Neutrophil (primary cell): ENCODE measurements around the gene APOL6.

ENCODE experiments used
- H3K27ac ChIP-seq: fragments of 200-600 bp; sonication (generic); 2 replicates; pipeline ENCODE4 v1.5.1; 2016; ENCODE audit warnings: mild to moderate bottlenecking, moderate library complexity
- H3K27me3 ChIP-seq: fragments of 200-600 bp; sonication (generic); 2 replicates; pipeline ENCODE4 v1.6.0; 2016; ENCODE audit warnings: mild to moderate bottlenecking
- H3K36me3 ChIP-seq: fragments of 200-600 bp; sonication (generic); 2 replicates; pipeline ENCODE4 v1.5.1; 2017
- H3K4me1 ChIP-seq, 2 experiments: fragments of 200-600 bp in 1 of 2; sonication (generic) in 1 of 2; 1 replicate in 1 of 2; 2 replicates in 1 of 2; pipeline versions ENCODE4 v1.5.1 to v1.6.1; 2013 to 2016; ENCODE audit warnings: low read depth in 1 of 2, low read length in 1 of 2, mild to moderate bottlenecking in 1 of 2, moderate library complexity in 1 of 2; ENCODE audit not compliant: control insufficient read depth in 1 of 2, insufficient read depth in 1 of 2
- H3K4me3 ChIP-seq, 2 experiments: fragments of 200-600 bp in 1 of 2; sonication (generic) in 1 of 2; 1 replicate in 1 of 2; 2 replicates in 1 of 2; pipeline ENCODE4 v1.5.1; 2013 to 2016; ENCODE audit warnings: low read depth in 1 of 2, low read length in 1 of 2, mild to moderate bottlenecking in 1 of 2, moderate library complexity in 1 of 2
- H3K9me3 ChIP-seq: fragments of 200-600 bp; sonication (generic); 2 replicates; pipeline ENCODE4 v1.5.1; 2016
- TF ChIP-seq, protein P1 (sequence below): fragments of 200-600 bp; sonication (generic); IDR thresholded peaks from 2 replicates; pipeline ENCODE4 v1.5.1; 2016; ENCODE audit warnings: antibody characterized with exemption

APOL6 gene

DNA sequence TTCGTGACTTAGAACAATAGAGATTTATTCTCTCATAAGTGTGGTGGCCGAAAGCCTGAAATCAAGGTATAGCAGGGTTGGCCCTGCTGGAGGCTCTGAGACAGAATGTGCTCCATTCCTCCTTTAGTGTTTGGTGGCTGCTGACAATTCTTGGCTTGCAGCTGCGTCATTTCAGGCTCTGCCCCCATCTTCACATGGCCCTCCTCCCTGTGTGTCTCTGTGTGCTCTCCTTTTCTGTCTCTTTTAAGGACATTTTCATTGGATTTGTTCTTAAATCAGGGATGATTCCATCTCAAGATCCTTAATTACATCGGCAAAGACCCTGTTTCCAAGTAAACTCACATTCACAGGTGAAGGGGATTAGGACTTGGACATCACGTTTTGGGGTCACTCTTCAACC, 10.2 kb upstream of the APOL6 start:
- TF ChIP-seq, protein P1, sequence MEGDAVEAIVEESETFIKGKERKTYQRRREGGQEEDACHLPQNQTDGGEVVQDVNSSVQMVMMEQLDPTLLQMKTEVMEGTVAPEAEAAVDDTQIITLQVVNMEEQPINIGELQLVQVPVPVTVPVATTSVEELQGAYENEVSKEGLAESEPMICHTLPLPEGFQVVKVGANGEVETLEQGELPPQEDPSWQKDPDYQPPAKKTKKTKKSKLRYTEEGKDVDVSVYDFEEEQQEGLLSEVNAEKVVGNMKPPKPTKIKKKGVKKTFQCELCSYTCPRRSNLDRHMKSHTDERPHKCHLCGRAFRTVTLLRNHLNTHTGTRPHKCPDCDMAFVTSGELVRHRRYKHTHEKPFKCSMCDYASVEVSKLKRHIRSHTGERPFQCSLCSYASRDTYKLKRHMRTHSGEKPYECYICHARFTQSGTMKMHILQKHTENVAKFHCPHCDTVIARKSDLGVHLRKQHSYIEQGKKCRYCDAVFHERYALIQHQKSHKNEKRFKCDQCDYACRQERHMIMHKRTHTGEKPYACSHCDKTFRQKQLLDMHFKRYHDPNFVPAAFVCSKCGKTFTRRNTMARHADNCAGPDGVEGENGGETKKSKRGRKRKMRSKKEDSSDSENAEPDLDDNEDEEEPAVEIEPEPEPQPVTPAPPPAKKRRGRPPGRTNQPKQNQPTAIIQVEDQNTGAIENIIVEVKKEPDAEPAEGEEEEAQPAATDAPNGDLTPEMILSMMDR = no peak
- H3K27ac ChIP-seq = no peak overlapping the region
- H3K36me3 ChIP-seq = no peaks in the 10 kb centered on the region

DNA sequence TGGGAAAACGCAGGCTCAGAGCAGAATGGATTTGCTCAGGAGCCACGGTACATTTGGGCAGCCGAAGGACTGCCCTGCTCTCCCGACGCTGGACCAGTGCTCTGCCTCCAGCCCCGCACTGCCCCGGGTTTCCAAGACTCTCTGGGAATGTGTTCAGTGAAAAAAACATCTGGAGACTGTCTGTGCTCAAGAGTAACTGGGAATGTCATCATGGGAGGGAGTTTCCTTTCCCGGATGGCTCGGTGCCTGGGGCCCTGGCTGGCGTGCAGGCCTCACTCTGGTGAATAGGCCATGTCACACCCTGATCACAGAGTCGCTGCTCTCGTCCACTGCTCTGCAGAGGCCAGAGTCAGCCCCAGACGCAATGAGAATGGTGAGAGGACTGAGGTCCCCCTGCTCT, 9.8 kb upstream of the APOL6 start:
- no peak overlapping the region for H3K27ac ChIP-seq
- H3K27me3 ChIP-seq = peaks cover 4% of the 10 kb centered on the region
- no peak overlapping the region for H3K4me3 ChIP-seq
- no peaks in the 10 kb centered on the region for H3K9me3 ChIP-seq
- TF ChIP-seq, protein P1 = no peak
- no peaks in the 10 kb centered on the region for H3K4me1 ChIP-seq
- H3K36me3 ChIP-seq = no peaks in the 10 kb centered on the region

More for the DNA sequence above, 10.2 kb upstream of the APOL6 start:
- Histone ChIP-seq H3K4me1 (no peaks in the 10 kb centered on the region), H3K9me3 (no peaks in the 10 kb centered on the region), H3K4me3 (no peak overlapping the region), H3K27me3 (peaks cover 4% of the 10 kb centered on the region)

DNA sequence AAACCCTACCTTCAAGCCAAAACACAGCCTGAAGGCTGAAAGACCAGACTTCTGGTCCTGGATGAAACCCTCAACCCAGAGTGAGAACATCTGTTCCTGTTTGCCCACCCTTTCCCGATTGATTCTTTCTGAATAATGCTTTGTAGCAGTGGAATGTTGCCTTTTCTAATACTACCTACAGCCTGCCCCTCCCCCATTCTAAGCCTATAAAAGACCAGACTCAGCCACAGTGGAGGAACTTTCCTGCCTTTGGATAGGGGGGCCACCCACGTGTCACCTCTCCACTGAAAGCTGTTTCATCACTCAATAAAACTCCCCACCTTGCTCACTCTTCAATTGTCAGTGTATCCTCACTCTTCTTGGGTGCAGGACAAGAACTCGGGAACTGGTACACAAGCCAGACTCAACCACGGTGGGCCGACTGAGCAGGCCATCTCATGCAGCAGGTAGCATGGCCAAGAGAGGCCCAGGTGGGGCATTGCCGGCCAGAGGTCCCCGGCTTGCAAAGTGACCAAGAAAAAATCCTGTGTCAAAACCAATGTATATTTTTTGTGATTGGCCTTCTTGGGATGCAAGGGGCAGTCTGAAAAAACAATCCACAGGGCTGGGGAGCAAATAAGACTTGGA, 6.6 kb upstream of the APOL6 start:
- TF ChIP-seq, protein P1 = no peak
- Histone ChIP-seq H3K27me3 (peaks cover 4% of the 10 kb centered on the region), H3K4me3 (no peak overlapping the region), H3K36me3 (no peaks in the 10 kb centered on the region), H3K9me3 (no peaks in the 10 kb centered on the region), H3K4me1 (no peaks in the 10 kb centered on the region), H3K27ac (no peak overlapping the region)

DNA sequence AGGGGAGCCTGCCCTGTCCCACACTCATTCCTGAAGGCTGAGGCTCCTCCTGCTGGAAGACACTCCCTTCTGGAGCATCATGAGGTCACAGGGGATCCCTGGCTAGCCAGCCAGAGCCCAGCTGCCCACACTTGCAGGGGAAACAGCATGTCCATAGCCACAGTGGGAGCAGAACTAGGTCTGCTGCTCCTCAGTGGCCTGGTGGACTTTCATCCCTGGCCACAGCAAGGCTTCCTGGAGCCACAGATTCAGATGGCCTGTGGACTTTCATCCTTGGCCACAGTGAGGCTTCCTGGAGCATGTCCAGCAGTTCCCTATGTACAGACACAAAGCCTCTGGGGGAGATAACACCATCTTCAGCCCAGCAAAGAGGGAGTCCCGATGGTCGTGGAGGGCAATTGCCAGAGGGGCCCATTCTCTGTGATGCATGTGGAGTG, 5.9 kb upstream of the APOL6 start:
- H3K4me1 ChIP-seq = peaks cover 0 to 1% of the 10 kb centered on the region in 2 experiments
- H3K9me3 ChIP-seq = no peaks in the 10 kb centered on the region
- TF ChIP-seq, protein P1 = no peak
- no peak overlapping the region for H3K27ac ChIP-seq
- no peaks in the 10 kb centered on the region for H3K36me3 ChIP-seq
- no peak overlapping the region for H3K4me3 ChIP-seq
- H3K27me3 ChIP-seq = peaks cover 4% of the 10 kb centered on the region

DNA sequence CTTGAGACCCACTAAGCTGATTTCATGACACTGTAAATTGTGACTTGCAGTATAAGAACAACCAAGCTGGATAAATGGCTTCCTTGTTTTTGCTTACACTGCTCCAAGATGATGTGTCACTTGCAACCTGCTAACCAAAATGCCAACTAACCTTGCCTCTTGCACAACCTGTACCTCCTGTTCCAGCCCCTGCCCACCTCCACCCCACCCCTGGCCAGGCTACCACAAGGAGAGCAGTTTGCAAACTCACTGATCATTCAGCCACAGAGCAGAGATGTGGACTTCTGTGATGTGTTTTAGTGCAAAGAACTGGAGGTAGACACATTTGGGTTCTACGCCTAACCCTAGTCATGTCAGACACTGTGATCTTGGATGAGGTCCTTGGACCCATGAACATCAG, 4.3 kb upstream of the APOL6 start:
- Histone ChIP-seq H3K27ac (no peak overlapping the region), H3K4me1 (peaks cover 10 to 13% of the 10 kb centered on the region in 2 experiments), H3K27me3 (peaks cover 4% of the 10 kb centered on the region), H3K9me3 (no peaks in the 10 kb centered on the region), H3K4me3 (no peak overlapping the region), H3K36me3 (no peaks in the 10 kb centered on the region)
- TF ChIP-seq, protein P1 = no peak
